Subcutaneous abdominal adipose tissue (tissue), 5 donors: ENCODE measurements around the gene GIPC2.
A peak's percentile ranks its signal among the peaks of the same experiment; 100 is the strongest.
"Not testable (repeated sequence)": the region's sequence is repeated elsewhere in the genome, so short reads cannot be mapped to it uniquely, and the experiment has no call there.

Experiments used
- H3K27ac ChIP-seq: one replicate; pipeline ENCODE4 v1.7.0; 2013; ENCODE audit warnings: low read depth, mild to moderate bottlenecking, inconsistent platforms, low read length, moderate library complexity
- H3K27me3 ChIP-seq, 5 donors: one replicate each; pipeline ENCODE4 v1.7.0; 2013; ENCODE audit warnings: low read length in 5 of 5, inconsistent platforms in 1 of 5; ENCODE audit not compliant: control insufficient read depth in 5 of 5, insufficient read depth in 4 of 5
- H3K36me3 ChIP-seq, 5 donors: one replicate each; pipeline ENCODE4 v1.7.0; 2013; ENCODE audit warnings: low read length in 5 of 5; ENCODE audit not compliant: control insufficient read depth in 5 of 5, insufficient read depth in 5 of 5
- H3K4me1 ChIP-seq, 5 donors: one replicate each; pipeline ENCODE4 v1.7.0; 2013; ENCODE audit warnings: low read length in 5 of 5, mild to moderate bottlenecking in 3 of 5, moderate library complexity in 1 of 5; ENCODE audit not compliant: control insufficient read depth in 5 of 5, insufficient read depth in 5 of 5
- H3K4me3 ChIP-seq, 5 donors: one replicate each; pipeline ENCODE4 v1.7.0; 2013; ENCODE audit warnings: low read length in 5 of 5, low read depth in 1 of 5
- H3K9ac ChIP-seq, 5 donors: one replicate each; pipeline ENCODE4 v1.7.0; 2013; ENCODE audit warnings: low read length in 5 of 5, mild to moderate bottlenecking in 4 of 5, moderate library complexity in 3 of 5
- H3K9me3 ChIP-seq, 5 donors: one replicate each; pipeline ENCODE4 v1.7.0; 2013; ENCODE audit warnings: low read length in 5 of 5; ENCODE audit not compliant: control insufficient read depth in 5 of 5
- donor health status: healthy.
- donor health status: healthy.
- donor health status: healthy.
- donor health status: healthy.
- donor health status: healthy.

GIPC2 gene

GRCh38 chr1:78007677-78008341 lies 38.0 kb upstream of the GIPC2 start:
- Histone ChIP-seq H3K4me1 (peaks cover 4 to 48% (median 36%) of the 10 kb centered on the region in 5 donors), H3K9me3 (no peaks in the 10 kb centered on the region), H3K9ac (peak overlapping the region in 2 of 5 donors; percentile 6 to 20), H3K36me3 (peaks cover 0 to 2% (median 0%) of the 10 kb centered on the region in 5 donors), H3K27ac (peak overlapping the region; percentile 99), H3K4me3 (peak overlapping the region; percentile 38 to 93 (median 85)), H3K27me3 (no peaks in the 10 kb centered on the region)

DNA sequence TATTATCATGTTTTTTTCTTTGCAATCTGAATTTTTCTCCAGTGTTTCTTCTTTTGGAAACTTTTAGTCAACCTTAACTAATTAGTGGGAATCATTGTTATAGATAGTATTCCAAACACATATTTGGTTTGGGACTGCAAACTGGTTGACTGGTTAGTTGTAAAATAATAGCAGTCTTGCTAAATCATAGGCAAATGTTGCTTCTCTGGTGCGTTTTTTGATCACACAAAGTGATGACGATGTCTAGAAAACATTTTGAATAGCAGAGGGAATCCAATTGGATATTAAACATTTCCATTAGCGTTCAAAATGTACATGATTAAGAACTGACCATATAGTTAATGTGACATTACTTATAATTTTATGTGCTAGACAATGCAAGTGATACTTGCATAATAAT lies 36.5 kb upstream of the GIPC2 start:
- Histone ChIP-seq H3K36me3 (peaks cover 4 to 8% (median 7%) of the 10 kb centered on the region in 5 donors), H3K9me3 (no peaks in the 10 kb centered on the region), H3K4me3 (peak overlapping the region in 2 of 5 donors; percentile 15 to 19), H3K4me1 (peaks cover 4 to 39% (median 25%) of the 10 kb centered on the region in 5 donors), H3K9ac (no peak overlapping the region), H3K27ac (peak overlapping the region; percentile 41), H3K27me3 (no peaks in the 10 kb centered on the region)

GRCh38 chr1:78009836-78010235 lies 35.9 kb upstream of the GIPC2 start:
- H3K4me3 ChIP-seq, result peak overlapping the region in 1 of 5 donors; percentile 19
- peaks cover 8 to 13% (median 10%) of the 10 kb centered on the region in 5 donors for H3K36me3 ChIP-seq
- H3K9ac ChIP-seq, result no peak overlapping the region
- H3K9me3 ChIP-seq, result no peaks in the 10 kb centered on the region
- peaks cover under 1 to 39% (median 27%) of the 10 kb centered on the region in 5 donors for H3K4me1 ChIP-seq
- peak overlapping the region; percentile 41 for H3K27ac ChIP-seq
- H3K27me3 ChIP-seq, result no peaks in the 10 kb centered on the region

DNA sequence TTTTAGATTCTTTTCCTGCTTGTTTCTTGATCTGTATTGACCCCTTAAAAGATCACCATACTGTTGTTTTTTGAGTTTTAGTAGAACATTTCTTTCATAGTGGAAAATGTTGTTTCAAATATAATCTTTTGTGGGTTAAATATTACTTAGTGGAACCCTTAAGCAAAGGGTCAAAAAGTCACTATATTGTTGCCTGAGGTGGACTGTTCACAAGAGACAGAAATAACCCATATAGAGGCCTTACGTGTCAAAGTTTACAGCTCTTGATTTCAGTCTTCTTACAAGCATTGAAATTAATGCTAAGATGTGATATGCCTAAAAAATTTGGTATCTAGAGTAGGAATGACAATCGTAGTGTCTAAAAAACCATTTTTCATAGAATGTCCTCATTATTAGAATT lies 34.7 kb upstream of the GIPC2 start:
- H3K9ac ChIP-seq, result no peak overlapping the region
- H3K4me1 ChIP-seq, result peaks cover 0 to 39% (median 28%) of the 10 kb centered on the region in 5 donors
- H3K27me3 ChIP-seq, result no peaks in the 10 kb centered on the region
- peaks cover 13 to 19% (median 13%) of the 10 kb centered on the region in 5 donors for H3K36me3 ChIP-seq
- no peak overlapping the region for H3K4me3 ChIP-seq
- no peaks in the 10 kb centered on the region for H3K9me3 ChIP-seq
- no peak overlapping the region for H3K27ac ChIP-seq

GRCh38 chr1:78015148-78015547 lies 30.6 kb upstream of the GIPC2 start:
- Histone ChIP-seq H3K27me3 (no peaks in the 10 kb centered on the region), H3K4me1 (peaks cover 0 to 12% (median 6%) of the 10 kb centered on the region in 5 donors), H3K9ac (no peak overlapping the region), H3K36me3 (peaks cover 17 to 37% (median 22%) of the 10 kb centered on the region in 5 donors), H3K9me3 (no peaks in the 10 kb centered on the region), H3K4me3 (no peak overlapping the region), H3K27ac (no peak overlapping the region)

GRCh38 chr1:78019024-78019423 lies 26.7 kb upstream of the GIPC2 start:
- Histone ChIP-seq H3K27me3 (no peaks in the 10 kb centered on the region), H3K9ac (no peak overlapping the region), H3K4me1 (peaks cover 0 to 3% (median 0%) of the 10 kb centered on the region in 5 donors), H3K4me3 (no peak overlapping the region), H3K27ac (no peak overlapping the region), H3K36me3 (peaks cover 9 to 32% (median 17%) of the 10 kb centered on the region in 5 donors), H3K9me3 (no peaks in the 10 kb centered on the region)

DNA sequence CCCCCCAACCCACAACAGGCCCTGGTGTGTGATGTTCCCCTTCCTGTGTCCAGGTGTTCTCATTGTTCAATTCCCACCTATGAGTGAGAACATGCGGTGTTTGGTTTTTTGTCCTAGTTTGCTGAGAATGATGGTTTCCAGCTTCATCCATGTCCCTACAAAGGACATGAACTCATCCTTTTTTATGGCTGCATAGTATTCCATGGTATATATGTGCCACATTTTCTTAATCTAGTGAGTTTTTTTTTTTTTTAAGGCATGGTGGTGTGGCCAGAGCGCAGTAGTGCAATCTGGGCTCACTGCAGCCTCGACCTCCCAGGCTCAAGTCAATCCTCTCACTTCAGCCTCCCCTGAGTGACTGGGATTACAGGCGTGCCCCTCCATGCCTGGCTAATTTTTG lies 24.6 kb upstream of the GIPC2 start:
- not testable (repeated sequence) for H3K9ac ChIP-seq, H3K4me3 ChIP-seq, H3K27ac ChIP-seq, H3K27me3 ChIP-seq, H3K9me3 ChIP-seq, H3K4me1 ChIP-seq
- H3K36me3 ChIP-seq, result peaks cover 4 to 17% (median 5%) of the 10 kb centered on the region in 5 donors

- no peak overlapping the region for H3K4me3 ChIP-seq
- no peaks in the 10 kb centered on the region for H3K9me3 ChIP-seq
- H3K27ac ChIP-seq, result no peak overlapping the region
- no peaks in the 10 kb centered on the region for H3K36me3 ChIP-seq
- H3K27me3 ChIP-seq, result no peaks in the 10 kb centered on the region
- no peak overlapping the region for H3K9ac ChIP-seq
- H3K4me1 ChIP-seq, result no peaks in the 10 kb centered on the region
Measured at GRCh38 chr1:78029793-78030192, 16.0 kb upstream of the GIPC2 start.

GRCh38 chr1:78032996-78033796 lies 12.6 kb upstream of the GIPC2 start:
- Histone ChIP-seq H3K27ac (no peak overlapping the region), H3K27me3 (no peaks in the 10 kb centered on the region), H3K36me3 (no peaks in the 10 kb centered on the region), H3K4me1 (no peaks in the 10 kb centered on the region), H3K4me3 (no peak overlapping the region), H3K9ac (no peak overlapping the region), H3K9me3 (no peaks in the 10 kb centered on the region)

- Histone ChIP-seq H3K4me3 (no peak overlapping the region), H3K27me3 (no peaks in the 10 kb centered on the region), H3K36me3 (no peaks in the 10 kb centered on the region), H3K9ac (no peak overlapping the region), H3K9me3 (no peaks in the 10 kb centered on the region), H3K27ac (no peak overlapping the region), H3K4me1 (no peaks in the 10 kb centered on the region)
Measured at GRCh38 chr1:78033797-78034172, 12.0 kb upstream of the GIPC2 start.
